K562 (cell line): Measurements from ENCODE around the gene SIM1. TPM values are rescaled to one million over a fixed set of nuclear protein-coding genes. Genes with fewer than 3 reads are reported as not detected.

ENCODE experiments used
- ATAC-seq: fragments of 200-7000 bp; cut with Tn5 transposase; 3 replicates; pipeline ENCODE4 v1.9.1; 2020; ENCODE audit warnings: moderate library complexity
- BruUV-seq: library from RNA; stranded (reverse); fragments of 400-500 nt; replicated peaks from 2 replicates; lab custom pipeline; 2021; lab: Mats Ljungman, UMichigan
- CTCF ChIA-PET: fragments of 300-600 bp; formaldehyde crosslinking; extraction: SDS; loops from one replicate; lab custom pipeline; 2021; ENCODE audit warnings: low intra/inter-chr PET ratio; lab: Yijun Ruan, JAX
- POLR2A ChIA-PET: fragments of 300-600, 350-650 bp; sonication (Branson Sonifier 250); formaldehyde crosslinking; extraction: SDS; loops from one replicate; lab custom pipeline; 2021; ENCODE audit warnings: antibody characterized with exemption, inconsistent platforms; lab: Yijun Ruan, JAX
- DNase-seq, 4 experiments: peaks; one replicate each; pipeline versions ENCODE4 v3.0.0 to v3.0.0-alpha.2; 2011 to 2018; ENCODE audit warnings: low spot score in 3 of 4, mixed read lengths in 3 of 4; ENCODE audit errors: extremely low read depth in 1 of 4
- FAIRE-seq: peaks from 2 replicates; lab custom pipeline; 2011; peaks lifted over from hg19 to GRCh38; lab: Jason Lieb, UNC
- H2AFZ ChIP-seq: 2 replicates; pipeline ENCODE4 v1.6.0; 2011; ENCODE audit warnings: low read depth, low read length, control low read depth, inconsistent platforms
- H3K27ac ChIP-seq: fragments of 200-600 bp; 3 replicates; pipeline ENCODE4 v1.8.0; 2011; ENCODE audit warnings: low read depth, mild to moderate bottlenecking, control low read depth, inconsistent platforms, low read length, moderate library complexity, mixed read lengths; ENCODE audit errors: extremely low read depth
- H3K27me3 ChIP-seq, 2 experiments: fragments of 300-600 bp in 1 of 2; 2 replicates in 1 of 2; 3 replicates in 1 of 2; pipeline versions ENCODE4 v1.6.0 to v1.8.0; 2011; ENCODE audit warnings: inconsistent platforms in 2 of 2, low read length in 2 of 2, mild to moderate bottlenecking in 1 of 2, mixed read lengths in 1 of 2, moderate library complexity in 1 of 2; ENCODE audit not compliant: control insufficient read depth in 2 of 2, insufficient read depth in 2 of 2
- H3K36me3 ChIP-seq: fragments of 300-600 bp; 3 replicates; pipeline ENCODE4 v1.8.0; 2011; ENCODE audit warnings: mild to moderate bottlenecking, low read length, inconsistent platforms; ENCODE audit not compliant: control insufficient read depth, insufficient read depth
- H3K4me1 ChIP-seq, 2 experiments: fragments of 200-600 bp in 1 of 2; replicated peaks in 1 of 2; 2 replicates in 1 of 2; 3 replicates in 1 of 2; pipeline versions ENCODE4 v1.5.1 to v1.8.0; 2011; ENCODE audit warnings: inconsistent platforms in 2 of 2, low read length in 2 of 2, mild to moderate bottlenecking in 1 of 2, mixed read lengths in 1 of 2, moderate library complexity in 1 of 2; ENCODE audit not compliant: control insufficient read depth in 2 of 2, insufficient read depth in 2 of 2
- H3K4me2 ChIP-seq: 2 replicates; pipeline ENCODE4 v1.6.1; 2011; ENCODE audit warnings: low read length, control low read depth, inconsistent platforms, mixed read lengths; ENCODE audit not compliant: insufficient read depth
- H3K4me3 ChIP-seq: fragments of 200-600 bp; sonication (generic), shearing (Covaris generic); 2 replicates; pipeline ENCODE4 v1.5.1; 2016; ENCODE audit warnings: control low read depth, inconsistent platforms
- H3K79me2 ChIP-seq: fragments of 200-600 bp; 3 replicates; pipeline ENCODE4 v1.8.0; 2011; ENCODE audit warnings: low read length, inconsistent platforms; ENCODE audit not compliant: control insufficient read depth, insufficient read depth
- H3K9ac ChIP-seq, 2 experiments: 2 replicates each; pipeline versions ENCODE4 v1.6.0 to v1.6.1; 2011; ENCODE audit warnings: low read depth in 2 of 2, low read length in 2 of 2, control low read depth in 1 of 2, inconsistent platforms in 1 of 2, mild to moderate bottlenecking in 1 of 2, mixed read lengths in 1 of 2; ENCODE audit not compliant: insufficient read depth in 1 of 2
- H3K9me1 ChIP-seq: one replicate; pipeline ENCODE4 v1.6.0; 2011; ENCODE audit warnings: inconsistent platforms, mild to moderate bottlenecking, low read length, moderate library complexity; ENCODE audit not compliant: control insufficient read depth, insufficient read depth
- H3K9me3 ChIP-seq: replicated peaks from 2 replicates; pipeline ENCODE4 v1.5.1; 2011; ENCODE audit warnings: low read depth, low read length, inconsistent platforms; ENCODE audit not compliant: control insufficient read depth, insufficient read depth
- H4K20me1 ChIP-seq: replicated peaks from 2 replicates; pipeline ENCODE4 v1.6.1; 2011; ENCODE audit warnings: low read length, inconsistent platforms, mixed read lengths; ENCODE audit not compliant: control insufficient read depth, insufficient read depth
- ELK1 ChIP-seq: sonication (generic); formaldehyde crosslinking; IDR thresholded peaks from 2 replicates; pipeline ENCODE4 v1.8.1; 2022; ENCODE audit warnings: missing genetic modification reagents
- NFIC ChIP-seq: fragments of 450-650 bp; IDR thresholded peaks from 2 replicates; pipeline ENCODE4 v1.6.1; 2017; ENCODE audit warnings: mild to moderate bottlenecking, inconsistent platforms
- PHF20 ChIP-seq: fragments of 450-650 bp; IDR thresholded peaks from 2 replicates; pipeline ENCODE4 v1.6.1; 2018; ENCODE audit not compliant: partially characterized antibody
- POLR2G ChIP-seq: fragments of 200-400 bp; formaldehyde crosslinking; IDR thresholded peaks from 2 replicates; pipeline ENCODE4 v1.6.1; 2017; ENCODE audit warnings: low read depth, mild to moderate bottlenecking, antibody characterized with exemption, low read length, moderate library complexity
- SAFB ChIP-seq: fragments of 200-400 bp; formaldehyde crosslinking; IDR thresholded peaks from 2 replicates; pipeline ENCODE4 v1.6.1; 2017; ENCODE audit warnings: low read depth, low read length, borderline replicate concordance
- SMAD1 ChIP-seq: fragments of 150-350 bp; IDR thresholded peaks from 2 replicates; pipeline ENCODE4 v1.6.1; 2014; ENCODE audit warnings: low read length, low read depth; ENCODE audit not compliant: partially characterized antibody
- ZNF785 ChIP-seq: fragments of 250-450 bp; sonication (Bioruptor Pico); IDR thresholded peaks from 2 replicates; pipeline ENCODE4 v1.4.0; 2020; ENCODE audit warnings: mild to moderate bottlenecking
- WGBS: fragments of 100-300 bp; shearing (Covaris generic); methylation state at CpG from one replicate; pipeline ENCODE4 v1.1.6; 2016; ENCODE audit warnings: low coverage, mixed read lengths; ENCODE audit not compliant: insufficient coverage; ENCODE audit errors: missing lambda C conversion rate; 5-methylcytosine and 5-hydroxymethylcytosine counted together
- in situ Hi-C: fragments of 300-500 bp; cut with MboI; formaldehyde crosslinking; loops from 4 replicates; pipeline ENCODE4 v1.15.0; 2018; ENCODE audit warnings: inconsistent platforms, mixed read lengths
- intact Hi-C: fragments of 100-400 bp; cut with micrococcal nuclease; formaldehyde crosslinking; loops from 2 replicates; pipeline ENCODE4 v1.14.2; 2022
- polyA plus RNA-seq, 8 experiments: library from polyadenylated mRNA; depleted of rRNA in 4 of 8; stranded (reverse) in 5 of 8; unstranded in 3 of 8; fragments of >200 nt; fragmentation: Nextera tagmentation in 2 of 8; fragmentation: Illumina TruSeq in 1 of 8; extraction: Ambion mirVana in 2 of 8; extraction: Trizol in 1 of 8; gene quantifications; 2 replicates each; pipeline versions ENCODE4 v1.2.1 to v1.2.3, GENCODE V29; 2011 to 2014; ENCODE audit warnings: inconsistent platforms in 1 of 8, missing spikeins in 1 of 8
- total RNA-seq, 7 experiments: library from RNA; depleted of rRNA in 6 of 7; stranded (reverse); fragments of >200 nt in 6 of 7; fragmentation: Illumina TruSeq in 2 of 7; extraction: Trizol in 2 of 7; gene quantifications; 2 replicates each; pipeline versions ENCODE4 v1.2.1 to v1.2.3, GENCODE V29; 2011 to 2021; ENCODE audit warnings: low replicate concordance in 1 of 7

SIM1 gene
- total and polyA plus RNA-seq, 9 of the 15 experiments (the other 6 are each of a cell fraction or from before 2014, with no cell fraction given), result not detected

- no peaks in the 10 kb centered on the region for H3K36me3 ChIP-seq
- H4K20me1 ChIP-seq, result no peaks in the 10 kb centered on the region; the same call in 1 of the 2 replicates
- no TSS peak for BruUV-seq
- no peaks in the 10 kb centered on the region for H3K9me1 ChIP-seq
- 12% methylated on average over 27 of the region's 34 CpGs for whole genome bisulfite sequencing
- FAIRE-seq (no peak), ATAC-seq (no peak; the same call in 2 of the 3 replicates), DNase-seq (no peak)
- TF ChIP-seq SMAD1 (no peak), POLR2G (no peak), NFIC (no peak), ELK1 (CRISPR knock-in tag) (no peak), SAFB (no peak), PHF20 (no peak), ZNF785 (CRISPR knock-in tag) (no peak)
- in situ Hi-C loops, result no loop called here
- no peak overlapping the region for H2AFZ ChIP-seq
- ChIA-PET POLR2A (interaction anchor here (1.1 kb wide), 1 partner anchor 197 kb away, joined by 4 read pairs; no protein-coding TSS in a partner anchor), CTCF (no interaction called here)
- no peak overlapping the region for H3K4me3 ChIP-seq
- H3K9me3 ChIP-seq, result no peaks in the 10 kb centered on the region
- no peak overlapping the region for H3K27ac ChIP-seq
- H3K79me2 ChIP-seq, result no peaks in the 10 kb centered on the region
- H3K9ac ChIP-seq, result no peak overlapping the region
- H3K4me2 ChIP-seq, result no peak overlapping the region
- H3K4me1 ChIP-seq, result peaks cover 0 to 19% of the 10 kb centered on the region in 2 experiments; a peak in 1 of 5 replicates
- peaks cover 63 to 65% of the 10 kb centered on the region in 2 experiments for H3K27me3 ChIP-seq
- intact Hi-C loops, result no loop called here
Measured at GRCh38 chr6:100457311-100457990, 7.3 kb downstream of the SIM1 start.
